HepG2 (cell line): Measurements from ENCODE around the gene LHFPL6.
"Not testable (repeated sequence)": the region's sequence is repeated elsewhere in the genome, so short reads cannot be mapped to it uniquely, and the experiment has no call there.

Experiments used
- CBX2 ChIP-seq, 2 experiments: fragments of 200-600 bp in 1 of 2; sonication (generic); formaldehyde crosslinking in 1 of 2; IDR thresholded peaks; 2 replicates each; pipeline versions ENCODE4 v1.7.0 to v1.8.1; 2018 to 2022; ENCODE audit warnings: low read depth in 2 of 2, low read length in 1 of 2, mild to moderate bottlenecking in 1 of 2, missing genetic modification reagents in 1 of 2
- CREB1 ChIP-seq, 2 experiments: fragments of 450-650 bp in 1 of 2; IDR thresholded peaks; 2 replicates each; pipeline ENCODE4 v1.6.1; 2016 to 2017; ENCODE audit warnings: control low read depth in 1 of 2, mild to moderate bottlenecking in 1 of 2, missing compliant biosample characterization in 1 of 2, missing genetic modification characterization in 1 of 2
- CTCF ChIP-seq: sonication (generic); formaldehyde crosslinking; IDR thresholded peaks from 2 replicates; pipeline ENCODE4 v1.5.0; 2020; ENCODE audit warnings: mild to moderate bottlenecking, missing genetic modification reagents, moderate library complexity
- HDAC6 ChIP-seq: fragments of 200-600 bp; sonication (generic); IDR thresholded peaks from 2 replicates; pipeline ENCODE4 v1.7.0; 2017; ENCODE audit warnings: mild to moderate bottlenecking, antibody characterized with exemption, low read length, low read depth
- KDM2A ChIP-seq: sonication (generic); formaldehyde crosslinking; IDR thresholded peaks from 2 replicates; pipeline ENCODE4 v1.4.0; 2020; ENCODE audit warnings: low read depth, missing genetic modification reagents, borderline replicate concordance
- TCF7L2 ChIP-seq: IDR thresholded peaks from 2 replicates; pipeline ENCODE4 v1.6.1; 2011; ENCODE audit warnings: mild to moderate bottlenecking, low read depth, low read length, moderate library complexity
- YY1 ChIP-seq: IDR thresholded peaks from 2 replicates; pipeline ENCODE4 v1.6.1; 2011; ENCODE audit warnings: low read length, low read depth, moderate library complexity, mild to moderate bottlenecking; ENCODE audit not compliant: insufficient read depth, insufficient replicate concordance
- ZBTB21 ChIP-seq: sonication (generic); formaldehyde crosslinking; IDR thresholded peaks from 2 replicates; pipeline ENCODE4 v1.4.0; 2020; ENCODE audit warnings: missing genetic modification reagents
- ZNF629 ChIP-seq: sonication (generic); formaldehyde crosslinking; conservative IDR thresholded peaks from 2 replicates; pipeline ENCODE4 v1.5.0; 2020; ENCODE audit warnings: missing genetic modification reagents
- ZNF646 ChIP-seq: sonication (generic); formaldehyde crosslinking; IDR thresholded peaks from 2 replicates; pipeline ENCODE4 v1.9.0; 2021; ENCODE audit warnings: mild to moderate bottlenecking, missing genetic modification reagents

- not testable (repeated sequence) for TF ChIP-seq HDAC6; CBX2 (IDR thresholded peaks at IDR 0.05; ENCODE audit: low read depth, low read length); CBX2 (CRISPR knock-in tag; IDR thresholded peaks at IDR 0.05; ENCODE audit: low read depth); TCF7L2; CREB1 (IDR thresholded peaks at IDR 0.05); CREB1 (CRISPR knock-in tag; IDR thresholded peaks at IDR 0.05); CTCF (CRISPR knock-in tag); YY1; ZNF646 (CRISPR knock-in tag); ZBTB21; ZNF629 (CRISPR knock-in tag); KDM2A (CRISPR knock-in tag)
These were observed 264.9 kb downstream of the LHFPL6 start for GRCh38 chr13:39338114-39338513.
